ENCODE data around the gene ZC3H12D. TPM values are rescaled to one million over a fixed set of nuclear protein-coding genes. Genes with fewer than 3 reads are reported as not detected.
"Not testable (repeated sequence)": the region's sequence is repeated elsewhere in the genome, so short reads cannot be mapped to it uniquely, and the experiment has no call there.

ZC3H12D gene
- total and polyA plus RNA-seq, 2 donors (not counting 3 experiments of a cell fraction or from before 2014, with no cell fraction given), result 0.06 TPM; not detected in 1

GRCh38 chr6:149497365-149497764, 12.6 kb upstream of the ZC3H12D start:
- Histone ChIP-seq H3K4me3 (replicated peaks in 1 of 3; ENCODE audit: insufficient read depth in 1 of 3, low read depth in 1 of 3, low read length in 3 of 3) (no peak overlapping the region), H3K9me3 (replicated peaks; ENCODE audit: control insufficient read depth, insufficient read depth, low read length) (no peaks in the 10 kb centered on the region), H3K9me1 (replicated peaks; ENCODE audit: control insufficient read depth, extremely low read depth, insufficient read depth, low read length) (no peaks in the 10 kb centered on the region), H2AFZ (ENCODE audit: low read depth, low read length) (no peak overlapping the region), H3K27me3 (ENCODE audit: control insufficient read depth in 2 of 2, insufficient read depth in 2 of 2, low read length in 2 of 2) (no peaks in the 10 kb centered on the region), H3K4me2 (ENCODE audit: insufficient read depth, low read length) (no peak overlapping the region), H3K9ac (replicated peaks; ENCODE audit: extremely low read depth, insufficient read depth, low read length) (no peak overlapping the region), H4K20me1 (replicated peaks; ENCODE audit: control insufficient read depth, extremely low read depth, insufficient read depth, low read length) (no peaks in the 10 kb centered on the region), H3K36me3 (ENCODE audit: control insufficient read depth in 2 of 2, extremely low read depth in 1 of 2, insufficient read depth in 2 of 2, low read length in 2 of 2) (no peaks in the 10 kb centered on the region), H3K79me2 (ENCODE audit: control insufficient read depth, insufficient read depth, low read length) (no peaks in the 10 kb centered on the region), H3K4me1 (ENCODE audit: control insufficient read depth, extremely low read depth, insufficient read depth, low read length) (no peaks in the 10 kb centered on the region), H3K27ac (ENCODE audit: insufficient read depth, low read depth, low read length) (no peak overlapping the region)
- ChIA-PET POLR2A (no interaction called here), CTCF (interaction anchor here (1.3 kb wide), 1 partner anchor 11 kb away, joined by 4 read pairs; no protein-coding TSS in a partner anchor)
- TF ChIP-seq EZH2 (IDR thresholded peaks at IDR 0.05; ENCODE audit: borderline replicate concordance, low read depth, low read length, severe bottlenecking) (no peak), MYC (IDR thresholded peaks at IDR 0.05; ENCODE audit: low read depth, low read length) (no peak), POLR2A (IDR thresholded peaks at IDR 0.05; ENCODE audit: low read depth, low read length) (no peak), JUN (IDR thresholded peaks at IDR 0.05; ENCODE audit: borderline replicate concordance, insufficient read depth, insufficient read length, low read depth) (no peak), CTCF (IDR thresholded peaks at IDR 0.05; ENCODE audit: extremely low read depth in 1 of 2, insufficient read depth in 1 of 2, low read depth in 1 of 2, low read length in 2 of 2) (no peak), GATA2 (IDR thresholded peaks at IDR 0.05; ENCODE audit: insufficient read depth, insufficient read length, low read depth, low read length) (no peak), POLR2AphosphoS5 (IDR thresholded peaks at IDR 0.05; ENCODE audit: insufficient read depth, low read depth, low read length) (no peak), FOS (IDR thresholded peaks at IDR 0.05; ENCODE audit: borderline replicate concordance, insufficient read depth, low read length) (no peak), MAX (IDR thresholded peaks at IDR 0.05; ENCODE audit: insufficient read depth, insufficient read length) (no peak)
- dilution Hi-C loops (cut with MboI; ENCODE audit: extremely low pct_ligation_motif_present, low sequenced_read_pairs), result no loop called here
- intact Hi-C loops (cut with micrococcal nuclease), result no loop called here
- FAIRE-seq (no peak), DNase-seq (ENCODE audit: low read depth, low spot score) (no peak)
- BruUV-seq (replicated peaks), result no TSS peak

- H4K20me1 ChIP-seq (replicated peaks; ENCODE audit: control insufficient read depth, extremely low read depth, insufficient read depth, low read length); H3K9me1 ChIP-seq (replicated peaks; ENCODE audit: control insufficient read depth, extremely low read depth, insufficient read depth, low read length); DNase-seq (ENCODE audit: low read depth, low spot score); BruUV-seq (replicated peaks); dilution Hi-C loops (cut with MboI; ENCODE audit: extremely low pct_ligation_motif_present, low sequenced_read_pairs); H3K4me1 ChIP-seq (ENCODE audit: control insufficient read depth, extremely low read depth, insufficient read depth, low read length); H3K27me3 ChIP-seq (ENCODE audit: control insufficient read depth in 2 of 2, insufficient read depth in 2 of 2, low read length in 2 of 2); H2AFZ ChIP-seq (ENCODE audit: low read depth, low read length); H3K9me3 ChIP-seq (replicated peaks; ENCODE audit: control insufficient read depth, insufficient read depth, low read length); H3K36me3 ChIP-seq (ENCODE audit: control insufficient read depth in 2 of 2, extremely low read depth in 1 of 2, insufficient read depth in 2 of 2, low read length in 2 of 2); POLR2A ChIA-PET; H3K4me3 ChIP-seq (replicated peaks in 1 of 3; ENCODE audit: insufficient read depth in 1 of 3, low read depth in 1 of 3, low read length in 3 of 3); H3K4me2 ChIP-seq (ENCODE audit: insufficient read depth, low read length); H3K9ac ChIP-seq (replicated peaks; ENCODE audit: extremely low read depth, insufficient read depth, low read length); FAIRE-seq; H3K27ac ChIP-seq (ENCODE audit: insufficient read depth, low read depth, low read length); intact Hi-C loops (cut with micrococcal nuclease); H3K79me2 ChIP-seq (ENCODE audit: control insufficient read depth, insufficient read depth, low read length): not testable (repeated sequence)
- CTCF ChIA-PET, result interaction anchor here (1.3 kb wide), 1 partner anchor 10 kb away, joined by 4 read pairs; no protein-coding TSS in a partner anchor
These were observed 11.8 kb upstream of the ZC3H12D start for GRCh38 chr6:149496597-149496996.

Data from endothelial cell of umbilical vein (primary cell).